PFSK-1 (cell line): ENCODE data around the gene STAG3.

Source experiments
- FOXP2 ChIP-seq: optimal IDR thresholded peaks from 2 replicates; pipeline ENCODE3; 2011; ENCODE audit warnings: borderline replicate concordance, control low read depth, inconsistent platforms; ENCODE audit not compliant: insufficient read depth; ENCODE audit errors: extremely low read length, extremely low read depth
- POLR2AphosphoS5 ChIP-seq: IDR thresholded peaks from 2 replicates; pipeline ENCODE4 v1.6.1; 2012; ENCODE audit warnings: low read depth, mild to moderate bottlenecking, control low read depth, low read length, moderate library complexity
- SIN3A ChIP-seq: IDR thresholded peaks from 2 replicates; pipeline ENCODE4 v1.6.1; 2012; ENCODE audit warnings: mild to moderate bottlenecking, low read length, moderate library complexity, borderline replicate concordance; ENCODE audit not compliant: insufficient read depth
- TAF1 ChIP-seq: IDR thresholded peaks from 2 replicates; pipeline ENCODE4 v1.6.1; 2012; ENCODE audit warnings: low read length, control low read depth, borderline replicate concordance; ENCODE audit not compliant: insufficient read depth
- TF ChIP-seq, protein P1 (sequence below), 2 experiments: IDR thresholded peaks; 2 replicates each; pipeline versions ENCODE4 v1.6.1 to v1.8.0; 2011 to 2012; ENCODE audit warnings: low read depth in 2 of 2, low read length in 2 of 2, control low read depth in 1 of 2, inconsistent platforms in 1 of 2, mild to moderate bottlenecking in 1 of 2, moderate library complexity in 1 of 2; ENCODE audit not compliant: insufficient read depth in 1 of 2

The STAG3 gene

DNA sequence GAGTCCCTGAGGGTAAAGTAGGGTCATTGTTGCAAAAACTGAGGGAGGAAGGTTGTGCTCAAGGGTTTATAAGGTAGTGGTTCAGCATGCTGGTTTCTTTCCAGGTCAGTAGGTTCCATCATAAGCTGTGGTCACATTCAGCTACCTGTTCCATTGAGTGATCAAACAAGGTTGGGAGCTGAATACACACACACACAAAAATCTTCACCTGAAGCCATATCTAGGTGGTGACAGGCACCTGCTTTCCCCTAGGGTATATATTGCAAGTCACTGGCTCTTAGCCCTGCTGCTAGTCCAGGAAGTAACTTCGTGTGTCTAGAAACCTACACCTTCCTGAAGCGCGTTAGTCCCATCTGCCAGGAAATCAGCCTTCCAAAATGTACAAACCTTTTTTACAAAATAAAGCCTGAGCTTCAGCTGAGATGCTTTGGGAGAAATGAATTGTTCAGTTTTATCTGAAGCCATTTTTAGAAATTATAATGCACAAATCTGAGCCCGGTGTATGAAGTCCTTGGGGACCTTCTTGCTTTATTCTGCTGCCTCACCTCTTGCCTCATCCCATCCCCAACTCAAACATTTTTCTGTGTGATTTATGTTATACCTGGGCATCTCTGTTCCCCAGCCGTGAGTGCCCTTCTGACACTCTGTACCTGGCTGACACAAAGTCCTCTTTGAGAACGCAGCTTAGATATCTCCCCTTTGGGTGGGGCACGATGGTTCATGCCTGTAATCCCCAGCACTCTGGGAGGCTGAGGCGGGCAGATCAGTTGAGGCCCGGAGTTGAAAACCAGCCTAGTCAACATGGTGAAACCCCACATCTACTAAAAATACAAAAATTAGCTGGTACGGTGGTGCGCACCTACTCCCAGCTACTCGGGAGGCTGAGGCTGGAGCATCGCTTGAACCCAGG lies 39.6 kb upstream of the STAG3 start:
- no peak for TF ChIP-seq SIN3A
- TF ChIP-seq, protein P1, sequence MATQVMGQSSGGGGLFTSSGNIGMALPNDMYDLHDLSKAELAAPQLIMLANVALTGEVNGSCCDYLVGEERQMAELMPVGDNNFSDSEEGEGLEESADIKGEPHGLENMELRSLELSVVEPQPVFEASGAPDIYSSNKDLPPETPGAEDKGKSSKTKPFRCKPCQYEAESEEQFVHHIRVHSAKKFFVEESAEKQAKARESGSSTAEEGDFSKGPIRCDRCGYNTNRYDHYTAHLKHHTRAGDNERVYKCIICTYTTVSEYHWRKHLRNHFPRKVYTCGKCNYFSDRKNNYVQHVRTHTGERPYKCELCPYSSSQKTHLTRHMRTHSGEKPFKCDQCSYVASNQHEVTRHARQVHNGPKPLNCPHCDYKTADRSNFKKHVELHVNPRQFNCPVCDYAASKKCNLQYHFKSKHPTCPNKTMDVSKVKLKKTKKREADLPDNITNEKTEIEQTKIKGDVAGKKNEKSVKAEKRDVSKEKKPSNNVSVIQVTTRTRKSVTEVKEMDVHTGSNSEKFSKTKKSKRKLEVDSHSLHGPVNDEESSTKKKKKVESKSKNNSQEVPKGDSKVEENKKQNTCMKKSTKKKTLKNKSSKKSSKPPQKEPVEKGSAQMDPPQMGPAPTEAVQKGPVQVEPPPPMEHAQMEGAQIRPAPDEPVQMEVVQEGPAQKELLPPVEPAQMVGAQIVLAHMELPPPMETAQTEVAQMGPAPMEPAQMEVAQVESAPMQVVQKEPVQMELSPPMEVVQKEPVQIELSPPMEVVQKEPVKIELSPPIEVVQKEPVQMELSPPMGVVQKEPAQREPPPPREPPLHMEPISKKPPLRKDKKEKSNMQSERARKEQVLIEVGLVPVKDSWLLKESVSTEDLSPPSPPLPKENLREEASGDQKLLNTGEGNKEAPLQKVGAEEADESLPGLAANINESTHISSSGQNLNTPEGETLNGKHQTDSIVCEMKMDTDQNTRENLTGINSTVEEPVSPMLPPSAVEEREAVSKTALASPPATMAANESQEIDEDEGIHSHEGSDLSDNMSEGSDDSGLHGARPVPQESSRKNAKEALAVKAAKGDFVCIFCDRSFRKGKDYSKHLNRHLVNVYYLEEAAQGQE (IDR thresholded peaks at IDR 0.05; ENCODE audit: insufficient read depth in 1 of 2, low read depth in 2 of 2, low read length in 2 of 2), result no peak

DNA sequence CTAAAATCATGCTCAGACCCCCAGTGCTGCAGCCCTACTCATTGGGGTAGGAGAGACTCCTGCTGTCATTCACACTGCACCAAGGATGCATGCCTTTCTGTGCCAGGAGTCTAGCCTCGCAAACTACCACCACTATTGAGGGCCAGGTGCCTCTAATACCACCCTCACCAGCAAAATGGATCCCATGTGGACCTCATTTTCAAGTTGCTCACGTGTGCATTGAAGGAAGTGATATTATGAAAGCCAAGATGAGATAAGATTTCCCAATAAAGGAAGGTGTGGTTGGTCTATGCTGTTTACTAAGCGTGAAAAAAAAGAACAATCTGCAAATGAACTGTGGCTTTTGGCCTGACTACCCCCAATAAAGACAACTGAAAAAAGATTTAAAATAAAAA lies 36.2 kb upstream of the STAG3 start:
- TF ChIP-seq SIN3A, result no peak
- TF ChIP-seq TAF1, result no peak
- TF ChIP-seq, protein P1 (IDR thresholded peaks at IDR 0.05; ENCODE audit: insufficient read depth in 1 of 2, low read depth in 2 of 2, low read length in 2 of 2), result no peak
- no peak for TF ChIP-seq FOXP2
- no peak for TF ChIP-seq POLR2AphosphoS5

DNA sequence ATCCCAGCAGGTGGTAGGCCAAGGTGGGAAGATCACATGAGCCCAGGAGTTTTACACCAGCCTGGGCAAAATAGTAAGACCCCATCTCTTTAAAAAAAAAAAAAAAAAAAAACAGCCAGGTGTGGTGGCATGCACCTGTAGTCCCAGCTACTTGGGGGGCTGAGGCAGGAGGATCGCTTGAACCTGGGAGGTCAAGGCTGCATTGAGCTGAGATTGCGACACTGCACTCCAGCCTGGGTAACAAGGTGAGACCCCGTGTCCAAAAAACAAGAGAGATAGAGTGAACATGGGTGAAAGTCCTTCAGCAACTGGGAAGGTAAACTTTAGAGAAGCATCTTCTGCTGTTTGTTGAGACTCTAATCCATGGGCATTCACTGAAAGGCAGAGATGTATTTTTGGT lies 35.3 kb upstream of the STAG3 start:
- no peak for TF ChIP-seq TAF1
- TF ChIP-seq POLR2AphosphoS5, result no peak
- no peak for TF ChIP-seq SIN3A
- no peak for TF ChIP-seq FOXP2

DNA sequence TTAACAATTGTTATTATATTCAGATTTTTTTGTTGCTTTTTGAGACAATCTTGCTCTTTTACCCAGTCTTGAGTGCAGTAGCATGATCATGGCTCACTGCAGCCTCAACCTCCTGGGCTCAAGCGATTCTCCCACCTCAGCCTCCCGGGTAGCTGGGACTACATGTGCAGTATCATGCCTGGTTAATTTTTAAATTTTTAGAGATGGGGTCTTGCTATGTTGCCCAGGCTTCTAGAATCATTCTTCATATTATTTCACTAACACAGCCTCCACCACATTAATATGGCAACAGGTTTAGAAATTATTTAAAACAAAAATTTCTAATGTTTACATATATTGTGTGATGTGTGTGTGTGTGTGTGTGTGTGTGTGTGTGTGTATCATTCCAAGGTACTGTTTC lies 30.4 kb upstream of the STAG3 start:
- TF ChIP-seq POLR2AphosphoS5 (no peak), SIN3A (no peak), FOXP2 (no peak), TAF1 (no peak)
- TF ChIP-seq, protein P1 (IDR thresholded peaks at IDR 0.05; ENCODE audit: insufficient read depth in 1 of 2, low read depth in 2 of 2, low read length in 2 of 2), result no peak

DNA sequence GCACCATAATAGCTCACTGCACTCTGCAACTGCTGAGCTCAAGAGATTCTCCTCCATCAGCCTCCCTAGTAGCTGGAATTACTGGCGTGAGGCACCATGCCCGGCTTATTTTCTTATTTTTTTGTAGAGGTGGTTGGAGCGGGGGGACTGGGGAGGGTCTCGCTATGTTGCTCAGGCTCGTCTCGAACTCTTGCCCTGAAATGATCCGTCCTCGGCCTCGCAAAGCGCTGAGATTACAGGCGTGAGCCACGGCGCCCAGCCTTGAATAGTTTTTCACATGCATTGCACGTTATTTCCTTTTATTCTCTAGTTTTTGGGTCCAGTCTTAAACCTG lies 29.5 kb upstream of the STAG3 start:
- TF ChIP-seq POLR2AphosphoS5 (no peak), FOXP2 (no peak), SIN3A (no peak), TAF1 (no peak)
- TF ChIP-seq, protein P1 (IDR thresholded peaks at IDR 0.05; ENCODE audit: insufficient read depth in 1 of 2, low read depth in 2 of 2, low read length in 2 of 2), result no peak
